Measurements from ENCODE around the gene OPRPN. TPM values are rescaled to one million over a fixed set of nuclear protein-coding genes. Genes with fewer than 3 reads are reported as not detected.

The OPRPN gene
- total and polyA plus RNA-seq, 2 of the 4 experiments (the other 2 are of a cell fraction): not detected

DNA sequence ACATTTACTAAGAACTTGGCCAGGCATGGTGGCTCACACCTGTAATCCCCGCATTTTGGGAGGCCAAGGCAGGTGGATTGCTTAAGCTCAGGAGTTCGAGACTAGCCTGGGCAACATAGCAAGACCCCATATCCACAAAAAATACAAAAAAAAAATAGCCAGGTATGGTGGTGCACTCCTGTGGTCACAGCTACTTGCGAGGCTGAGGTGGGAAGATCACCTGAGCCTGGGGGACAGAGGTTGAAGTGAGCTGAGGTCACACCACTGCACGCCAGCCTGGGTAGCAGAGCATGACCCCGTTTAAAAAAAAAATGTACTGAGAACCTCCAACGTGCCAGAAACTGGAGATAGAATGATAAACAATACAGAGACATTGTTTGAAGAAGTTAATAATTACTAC lies 8.0 kb downstream of the OPRPN start:
- Histone ChIP-seq H3K9me1 (ENCODE audit: insufficient read depth, low read length) (no peaks in the 10 kb centered on the region), H3K14ac (replicated peaks; ENCODE audit: low read depth, low read length) (no peak overlapping the region), H3K4me3 (ENCODE audit: insufficient read depth, low read depth, low read length) (no peak overlapping the region), H3K36me3 (ENCODE audit: control insufficient read depth, insufficient read depth, low read length) (no peaks in the 10 kb centered on the region), H3K27me3 (ENCODE audit: control insufficient read depth, insufficient read depth, low read length) (no peaks in the 10 kb centered on the region), H2BK20ac (ENCODE audit: low read depth, low read length) (no peak overlapping the region), H3K79me1 (ENCODE audit: low read depth in 1 of 2, low read length in 2 of 2) (no peaks in the 10 kb centered on the region), H3K4me2 (ENCODE audit: low read depth, low read length) (no peak overlapping the region), H4K8ac (ENCODE audit: low read depth in 2 of 2, low read length in 2 of 2) (no peak overlapping the region), H2AK9ac (replicated peaks; ENCODE audit: low read depth, low read length, poor library complexity) (no peak overlapping the region), H4K20me1 (ENCODE audit: insufficient read depth, low read length) (no peaks in the 10 kb centered on the region), H3K4ac (ENCODE audit: low read depth, low read length) (no peak overlapping the region), H2AK5ac (ENCODE audit: low read depth, low read length) (no peak overlapping the region), H3K4me1 (ENCODE audit: control insufficient read depth, insufficient read depth, low read length) (no peaks in the 10 kb centered on the region), H3K23ac (ENCODE audit: low read depth, low read length) (no peak overlapping the region), H4K91ac (ENCODE audit: insufficient read depth, low read depth, low read length) (no peak overlapping the region), H3K27ac (ENCODE audit: insufficient read depth, low read length) (no peak overlapping the region), H2BK5ac (ENCODE audit: low read depth, low read length, poor library complexity, severe bottlenecking) (no peak overlapping the region), H3K9me3 (ENCODE audit: control insufficient read depth, insufficient read depth, low read length) (no peaks in the 10 kb centered on the region), H3K9ac (ENCODE audit: low read depth, low read length) (no peak overlapping the region), H3K56ac (ENCODE audit: extremely low read depth, insufficient read depth, low read length) (no peak overlapping the region), H3K18ac (ENCODE audit: low read depth, low read length) (no peak overlapping the region), H4K5ac (ENCODE audit: low read depth, low read length) (no peak overlapping the region), H2AFZ (replicated peaks; ENCODE audit: low read length, poor library complexity) (no peak overlapping the region), H2BK120ac (ENCODE audit: low read depth, low read length) (no peak overlapping the region), H2BK15ac (ENCODE audit: low read depth, low read length) (no peak overlapping the region)
- ChIA-PET CTCF (no interaction called here), POLR2A (ENCODE audit: unreplicated experiment) (no interaction called here)
- in situ Hi-C loops (cut with MboI; ENCODE audit: low sequenced_read_pairs) (no loop called here), dilution Hi-C loops (cut with HindIII; ENCODE audit: low sequenced_read_pairs, unreplicated experiment) (no loop called here), intact Hi-C loops (cut with micrococcal nuclease) (no loop called here)
- WGBS, 2 experiments (ENCODE audit: extremely low coverage in 2 of 2, insufficient read length in 1 of 2): no CpG with 5 or more reads among the region's 6 CpGs
- ATAC-seq (ENCODE audit: low read depth) (no peak), DNase-seq (no peak)
- no TSS peak for BruUV-seq (replicated peaks)
- no peak for TF ChIP-seq CHD1 (IDR thresholded peaks at IDR 0.05; ENCODE audit: low read depth, low read length)
- TF ChIP-seq, protein P1, sequence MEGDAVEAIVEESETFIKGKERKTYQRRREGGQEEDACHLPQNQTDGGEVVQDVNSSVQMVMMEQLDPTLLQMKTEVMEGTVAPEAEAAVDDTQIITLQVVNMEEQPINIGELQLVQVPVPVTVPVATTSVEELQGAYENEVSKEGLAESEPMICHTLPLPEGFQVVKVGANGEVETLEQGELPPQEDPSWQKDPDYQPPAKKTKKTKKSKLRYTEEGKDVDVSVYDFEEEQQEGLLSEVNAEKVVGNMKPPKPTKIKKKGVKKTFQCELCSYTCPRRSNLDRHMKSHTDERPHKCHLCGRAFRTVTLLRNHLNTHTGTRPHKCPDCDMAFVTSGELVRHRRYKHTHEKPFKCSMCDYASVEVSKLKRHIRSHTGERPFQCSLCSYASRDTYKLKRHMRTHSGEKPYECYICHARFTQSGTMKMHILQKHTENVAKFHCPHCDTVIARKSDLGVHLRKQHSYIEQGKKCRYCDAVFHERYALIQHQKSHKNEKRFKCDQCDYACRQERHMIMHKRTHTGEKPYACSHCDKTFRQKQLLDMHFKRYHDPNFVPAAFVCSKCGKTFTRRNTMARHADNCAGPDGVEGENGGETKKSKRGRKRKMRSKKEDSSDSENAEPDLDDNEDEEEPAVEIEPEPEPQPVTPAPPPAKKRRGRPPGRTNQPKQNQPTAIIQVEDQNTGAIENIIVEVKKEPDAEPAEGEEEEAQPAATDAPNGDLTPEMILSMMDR (conservative IDR thresholded peaks at IDR 0.05; ENCODE audit: low read depth, low read length): no peak
- TF ChIP-seq MXI1 (IDR thresholded peaks at IDR 0.05; ENCODE audit: borderline replicate concordance, low read depth, low read length): no peak
- no peak for TF ChIP-seq SMC3 (IDR thresholded peaks at IDR 0.05; ENCODE audit: low read depth, low read length)
- no peak for TF ChIP-seq FOS (IDR thresholded peaks at IDR 0.05; ENCODE audit: low read depth, low read length)
- TF ChIP-seq POLR2A (IDR thresholded peaks at IDR 0.05; ENCODE audit: low read depth, low read length): no peak
- no peak for TF ChIP-seq MAZ (IDR thresholded peaks at IDR 0.05; ENCODE audit: borderline replicate concordance, low read depth, low read length)
- TF ChIP-seq NFE2L2 (IDR thresholded peaks at IDR 0.05; ENCODE audit: low read depth, low read length): no peak
- TF ChIP-seq RFX5 (IDR thresholded peaks at IDR 0.05; ENCODE audit: low read depth, low read length): no peak
- TF ChIP-seq MAFK (IDR thresholded peaks at IDR 0.05; ENCODE audit: low read depth, low read length): no peak
- no peak for TF ChIP-seq RCOR1 (IDR thresholded peaks at IDR 0.05; ENCODE audit: insufficient replicate concordance, low read length)

Data from IMR-90 (cell line).